Mesothelial cell of epicardium (in vitro differentiated cells): ENCODE results near the gene PDLIM7. TPM values are rescaled to one million over a fixed set of nuclear protein-coding genes. Genes with fewer than 3 reads are reported as not detected.

Experiments
- DNase-seq, 2 experiments: peaks; one replicate each; pipeline ENCODE4 v3.0.0; 2021; ENCODE audit warnings: low spot score in 2 of 2; ENCODE audit not compliant: unreplicated experiment in 2 of 2
- H3K27ac Mint-ChIP-seq: 2 replicates; pipeline ENCODE4 v1.8.0; 2021; ENCODE audit warnings: mixed read lengths
- H3K27me3 Mint-ChIP-seq: 2 replicates; pipeline ENCODE4 v1.8.0; 2021; ENCODE audit warnings: low read depth, mixed read lengths
- H3K36me3 Mint-ChIP-seq: 2 replicates; pipeline ENCODE4 v1.8.0; 2021; ENCODE audit warnings: mixed read lengths
- H3K4me1 Mint-ChIP-seq: 2 replicates; pipeline ENCODE4 v1.8.0; 2021; ENCODE audit warnings: mixed read lengths
- H3K4me3 Mint-ChIP-seq: 2 replicates; pipeline ENCODE4 v1.8.0; 2021; ENCODE audit warnings: mild to moderate bottlenecking, moderate library complexity, mixed read lengths
- H3K9me3 Mint-ChIP-seq: 2 replicates; pipeline ENCODE4 v1.8.0; 2021; ENCODE audit warnings: mixed read lengths
- total RNA-seq: library from RNA; stranded (reverse); gene quantifications from 3 replicates; pipeline ENCODE4 v1.2.1, GENCODE V29; 2021
- TF ChIP-seq, protein P1 (sequence below): fragments of 200-600 bp; sonication (generic); IDR thresholded peaks from one replicate; pipeline ENCODE4 v1.5.0; 2021; ENCODE audit warnings: antibody characterized with exemption; ENCODE audit not compliant: unreplicated experiment

PDLIM7 gene
- total RNA-seq, 1 donor from 2014 or later = 494 TPM

DNA sequence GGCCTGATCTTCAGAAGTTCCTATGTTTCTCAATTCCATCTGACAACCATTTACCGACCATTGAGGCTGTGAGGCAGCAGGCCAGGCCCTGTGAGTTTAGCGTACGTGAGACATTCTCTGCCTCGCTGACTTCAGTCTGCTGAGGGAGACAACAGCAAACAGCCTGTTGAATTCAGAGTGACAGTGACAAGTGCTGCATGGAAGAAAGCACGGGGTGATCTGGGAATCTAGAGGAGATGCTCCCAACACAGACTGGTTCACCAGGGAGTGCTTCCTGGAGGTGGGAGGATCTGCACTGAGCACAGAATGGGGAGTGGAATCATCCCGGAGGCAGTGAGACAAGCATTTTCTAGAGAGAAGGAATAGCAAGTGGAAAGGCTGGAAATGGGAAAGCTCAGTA, 29.4 kb upstream of the PDLIM7 start:
- no peaks in the 10 kb centered on the region for H3K9me3 Mint-ChIP-seq
- TF ChIP-seq, protein P1, sequence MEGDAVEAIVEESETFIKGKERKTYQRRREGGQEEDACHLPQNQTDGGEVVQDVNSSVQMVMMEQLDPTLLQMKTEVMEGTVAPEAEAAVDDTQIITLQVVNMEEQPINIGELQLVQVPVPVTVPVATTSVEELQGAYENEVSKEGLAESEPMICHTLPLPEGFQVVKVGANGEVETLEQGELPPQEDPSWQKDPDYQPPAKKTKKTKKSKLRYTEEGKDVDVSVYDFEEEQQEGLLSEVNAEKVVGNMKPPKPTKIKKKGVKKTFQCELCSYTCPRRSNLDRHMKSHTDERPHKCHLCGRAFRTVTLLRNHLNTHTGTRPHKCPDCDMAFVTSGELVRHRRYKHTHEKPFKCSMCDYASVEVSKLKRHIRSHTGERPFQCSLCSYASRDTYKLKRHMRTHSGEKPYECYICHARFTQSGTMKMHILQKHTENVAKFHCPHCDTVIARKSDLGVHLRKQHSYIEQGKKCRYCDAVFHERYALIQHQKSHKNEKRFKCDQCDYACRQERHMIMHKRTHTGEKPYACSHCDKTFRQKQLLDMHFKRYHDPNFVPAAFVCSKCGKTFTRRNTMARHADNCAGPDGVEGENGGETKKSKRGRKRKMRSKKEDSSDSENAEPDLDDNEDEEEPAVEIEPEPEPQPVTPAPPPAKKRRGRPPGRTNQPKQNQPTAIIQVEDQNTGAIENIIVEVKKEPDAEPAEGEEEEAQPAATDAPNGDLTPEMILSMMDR = no peak
- H3K27ac Mint-ChIP-seq = no peak overlapping the region
- H3K4me3 Mint-ChIP-seq = no peak overlapping the region
- H3K4me1 Mint-ChIP-seq = no peaks in the 10 kb centered on the region
- H3K27me3 Mint-ChIP-seq = no peaks in the 10 kb centered on the region
- peaks cover 16% of the 10 kb centered on the region for H3K36me3 Mint-ChIP-seq
- DNase-seq = no peak

DNA sequence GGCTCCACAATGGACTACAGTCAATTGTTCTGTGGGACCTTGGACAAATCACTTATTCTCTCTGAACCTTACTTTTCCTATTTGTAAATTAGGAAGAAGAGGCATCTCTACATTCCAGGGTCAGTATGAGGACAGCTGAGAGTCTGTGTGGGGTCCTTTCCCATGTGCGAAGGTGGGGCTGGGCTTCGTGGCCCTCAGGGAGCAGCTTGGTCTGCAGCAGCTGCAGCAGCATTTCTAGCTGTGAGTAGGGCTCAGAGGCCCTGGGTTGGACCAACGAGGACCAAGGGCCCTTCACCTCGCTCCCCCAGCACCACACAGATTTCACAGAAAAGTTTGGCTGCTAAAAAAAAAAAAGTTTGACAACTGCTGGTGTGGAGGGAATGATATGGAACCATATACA, 28.8 kb upstream of the PDLIM7 start:
- H3K36me3 Mint-ChIP-seq = peaks cover 16% of the 10 kb centered on the region
- no peaks in the 10 kb centered on the region for H3K9me3 Mint-ChIP-seq

DNA sequence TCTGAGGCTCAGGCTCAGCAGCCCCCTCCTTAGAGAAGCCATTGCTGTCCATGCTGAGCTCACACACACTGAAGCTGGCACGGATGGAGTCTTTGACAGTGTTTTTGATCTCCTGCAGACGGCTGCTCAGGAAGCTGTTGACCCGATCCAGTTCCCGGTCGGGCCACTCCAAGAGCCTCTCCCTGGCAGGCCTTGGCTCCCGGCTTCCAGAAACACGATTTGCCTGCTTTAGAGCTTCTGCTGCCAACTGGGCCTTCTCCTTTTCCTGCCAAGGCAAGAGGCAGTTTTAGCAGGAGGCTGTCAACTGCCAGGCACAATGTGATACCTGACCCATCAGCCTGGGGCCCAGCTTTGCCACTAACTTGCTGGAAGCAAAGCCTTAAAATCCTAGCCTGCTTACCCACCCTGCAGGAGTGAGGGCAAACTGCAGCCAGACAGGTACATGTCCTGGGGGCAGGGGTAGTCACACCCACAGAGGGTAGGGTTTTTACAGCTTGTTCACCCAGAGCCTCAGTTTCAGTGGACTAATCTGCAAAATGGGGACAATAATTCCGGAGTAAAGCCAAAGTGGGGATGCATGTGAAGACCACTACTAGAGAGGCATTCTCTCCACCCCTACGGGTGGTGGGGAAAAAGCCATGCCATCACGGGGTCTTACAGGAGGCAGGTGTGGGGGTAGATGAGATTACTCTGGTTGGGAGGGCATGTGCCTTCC, 27.7 kb upstream of the PDLIM7 start:
- H3K36me3 Mint-ChIP-seq = peaks cover 16% of the 10 kb centered on the region
- H3K9me3 Mint-ChIP-seq = no peaks in the 10 kb centered on the region
- no peaks in the 10 kb centered on the region for H3K27me3 Mint-ChIP-seq
- no peaks in the 10 kb centered on the region for H3K4me1 Mint-ChIP-seq
- no peak for DNase-seq
- no peak overlapping the region for H3K4me3 Mint-ChIP-seq
- H3K27ac Mint-ChIP-seq = no peak overlapping the region
- TF ChIP-seq, protein P1 = no peak

More for the DNA sequence above, 28.8 kb upstream of the PDLIM7 start:
- Mint-ChIP-seq H3K27me3 (no peaks in the 10 kb centered on the region), H3K4me3 (no peak overlapping the region), H3K27ac (no peak overlapping the region), H3K4me1 (no peaks in the 10 kb centered on the region)
- TF ChIP-seq, protein P1 = no peak
- DNase-seq = no peak

- no peak overlapping the region for H3K4me3 Mint-ChIP-seq
- no peaks in the 10 kb centered on the region for H3K9me3 Mint-ChIP-seq
- H3K4me1 Mint-ChIP-seq = no peaks in the 10 kb centered on the region
- peaks cover 18% of the 10 kb centered on the region for H3K36me3 Mint-ChIP-seq
- no peak overlapping the region for H3K27ac Mint-ChIP-seq
- no peaks in the 10 kb centered on the region for H3K27me3 Mint-ChIP-seq
- TF ChIP-seq, protein P1 = no peak
- DNase-seq = no peak
Observed at GRCh38 chr5:177524539-177524900, 27.1 kb upstream of the PDLIM7 start.

DNA sequence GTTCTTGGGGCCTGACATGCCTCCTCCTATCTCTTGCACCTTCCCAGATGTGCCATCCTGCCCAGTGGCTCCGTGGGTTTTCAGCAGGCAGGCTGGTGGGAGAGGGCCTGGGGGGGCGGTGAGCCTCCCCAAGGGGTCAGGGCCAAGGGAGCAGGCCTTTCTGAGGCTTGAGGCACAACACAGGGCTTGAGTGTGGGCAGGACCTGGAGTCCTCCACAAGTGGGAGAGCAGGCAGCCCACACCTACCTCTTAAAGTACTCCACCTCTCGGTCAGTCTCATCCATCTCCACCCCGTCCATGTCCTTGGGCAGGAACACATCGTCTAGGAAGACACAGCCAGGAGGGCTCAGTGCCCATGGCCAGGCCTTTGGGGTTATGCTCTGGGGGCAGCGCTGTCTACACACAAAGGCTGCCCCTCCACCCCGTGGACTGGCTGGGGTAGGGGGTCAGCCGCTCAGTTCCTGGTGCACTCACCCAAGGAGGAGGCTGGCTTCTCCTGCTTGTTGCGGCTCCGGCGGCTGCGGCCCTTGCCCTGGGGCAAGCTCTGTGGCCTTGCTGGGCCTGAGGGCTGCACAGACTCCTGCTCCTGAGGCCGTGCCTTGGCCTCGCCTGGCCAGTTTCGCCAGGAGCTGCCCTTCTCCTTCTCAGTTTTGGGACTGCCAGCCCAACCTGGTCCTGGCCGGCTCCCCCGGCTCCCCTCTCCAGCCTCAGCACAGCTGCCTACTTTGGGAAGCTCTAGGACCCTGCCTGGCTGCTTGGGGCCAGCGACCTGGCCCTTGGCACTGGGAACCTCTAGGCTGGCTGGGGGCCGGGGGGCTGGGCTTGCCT, 26.5 kb upstream of the PDLIM7 start:
- no peak overlapping the region for H3K27ac Mint-ChIP-seq
- no peaks in the 10 kb centered on the region for H3K4me1 Mint-ChIP-seq
- no peaks in the 10 kb centered on the region for H3K27me3 Mint-ChIP-seq
- TF ChIP-seq, protein P1 = no peak
- no peaks in the 10 kb centered on the region for H3K9me3 Mint-ChIP-seq
- peaks cover 15% of the 10 kb centered on the region for H3K36me3 Mint-ChIP-seq
- H3K4me3 Mint-ChIP-seq = no peak overlapping the region
- no peak for DNase-seq
